ENCODE results near the gene MAPK1.

MAPK1 gene

GRCh38 chr22:21860491-21861039 is 6.9 kb downstream of the MAPK1 start:
- TF ChIP-seq, protein P1, sequence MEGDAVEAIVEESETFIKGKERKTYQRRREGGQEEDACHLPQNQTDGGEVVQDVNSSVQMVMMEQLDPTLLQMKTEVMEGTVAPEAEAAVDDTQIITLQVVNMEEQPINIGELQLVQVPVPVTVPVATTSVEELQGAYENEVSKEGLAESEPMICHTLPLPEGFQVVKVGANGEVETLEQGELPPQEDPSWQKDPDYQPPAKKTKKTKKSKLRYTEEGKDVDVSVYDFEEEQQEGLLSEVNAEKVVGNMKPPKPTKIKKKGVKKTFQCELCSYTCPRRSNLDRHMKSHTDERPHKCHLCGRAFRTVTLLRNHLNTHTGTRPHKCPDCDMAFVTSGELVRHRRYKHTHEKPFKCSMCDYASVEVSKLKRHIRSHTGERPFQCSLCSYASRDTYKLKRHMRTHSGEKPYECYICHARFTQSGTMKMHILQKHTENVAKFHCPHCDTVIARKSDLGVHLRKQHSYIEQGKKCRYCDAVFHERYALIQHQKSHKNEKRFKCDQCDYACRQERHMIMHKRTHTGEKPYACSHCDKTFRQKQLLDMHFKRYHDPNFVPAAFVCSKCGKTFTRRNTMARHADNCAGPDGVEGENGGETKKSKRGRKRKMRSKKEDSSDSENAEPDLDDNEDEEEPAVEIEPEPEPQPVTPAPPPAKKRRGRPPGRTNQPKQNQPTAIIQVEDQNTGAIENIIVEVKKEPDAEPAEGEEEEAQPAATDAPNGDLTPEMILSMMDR (IDR thresholded peaks at IDR 0.05; ENCODE audit: low read depth, low read length), result no peak
- H3K36me3 ChIP-seq, result peaks cover 18% of the 10 kb centered on the region
- no peaks in the 10 kb centered on the region for H3K27me3 ChIP-seq (ENCODE audit: insufficient read depth, low read depth, severe bottlenecking)
- no peak for DNase-seq
- no peak overlapping the region for H3K27ac ChIP-seq
- H3K4me3 ChIP-seq (ENCODE audit: low read depth, low read length), result no peak overlapping the region
- no peaks in the 10 kb centered on the region for H3K9me3 ChIP-seq (ENCODE audit: severe bottlenecking)

DNA sequence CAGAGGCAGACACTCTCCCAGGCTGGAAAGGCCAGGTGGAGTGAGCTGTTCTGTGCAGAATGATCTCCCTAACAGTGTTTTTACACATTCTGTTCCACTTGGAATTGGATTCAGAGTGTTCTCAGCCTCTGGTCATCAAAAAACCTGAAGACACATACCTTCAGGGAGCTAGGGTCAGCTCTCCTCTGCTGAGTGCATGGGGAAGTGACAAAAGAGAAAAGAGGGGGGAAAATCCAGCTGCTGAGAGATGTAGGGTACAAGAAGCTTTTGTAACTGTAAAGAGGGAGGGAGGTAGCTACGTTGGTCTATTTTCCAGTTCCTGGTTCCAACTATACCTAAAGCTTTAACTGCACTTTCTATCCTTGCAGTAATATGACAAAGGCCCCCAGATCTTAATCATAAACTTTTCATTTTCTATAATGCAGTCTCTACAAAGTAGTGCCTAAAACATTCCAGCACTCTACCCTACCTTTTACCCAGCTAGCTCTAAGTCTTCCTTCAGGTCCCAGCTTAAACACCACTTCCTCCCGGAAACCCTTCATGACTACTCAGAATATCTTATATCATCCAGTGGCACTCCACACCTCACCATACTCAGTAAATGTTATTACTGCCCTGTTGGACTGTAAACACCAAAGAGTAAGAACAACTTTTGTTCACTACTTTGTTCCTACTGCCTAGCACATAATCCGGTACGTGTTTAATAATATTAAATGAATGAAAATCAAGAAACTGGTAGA is 9.2 kb downstream of the MAPK1 start:
- TF ChIP-seq, protein P1 (IDR thresholded peaks at IDR 0.05; ENCODE audit: low read depth, low read length), result no peak

DNA sequence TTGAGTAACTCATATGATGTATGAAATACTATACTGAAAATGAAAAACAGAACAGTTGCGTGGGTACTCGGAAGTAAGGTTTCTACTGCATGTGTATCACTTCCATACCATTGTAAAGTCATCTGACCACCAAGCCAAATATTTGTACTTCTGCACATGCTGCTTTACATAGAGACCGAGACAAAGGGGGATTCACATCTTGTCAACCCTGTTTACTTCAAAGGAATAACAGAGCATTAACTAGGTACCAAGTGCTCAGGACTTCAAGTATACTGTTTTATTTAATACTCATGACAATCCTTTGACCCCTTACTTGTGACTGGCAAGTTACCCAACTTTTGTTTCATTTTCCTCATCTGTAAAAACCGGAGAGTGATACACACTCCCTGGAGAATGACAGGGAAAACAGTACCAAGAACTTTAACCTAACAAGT is 9.9 kb downstream of the MAPK1 start:
- Histone ChIP-seq H3K9me3 (ENCODE audit: severe bottlenecking) (no peaks in the 10 kb centered on the region), H3K4me3 (ENCODE audit: low read depth, low read length) (no peak overlapping the region), H3K27ac (no peak overlapping the region), H3K36me3 (peaks cover 15% of the 10 kb centered on the region), H3K27me3 (ENCODE audit: insufficient read depth, low read depth, severe bottlenecking) (no peaks in the 10 kb centered on the region)
- TF ChIP-seq, protein P1 (IDR thresholded peaks at IDR 0.05; ENCODE audit: low read depth, low read length), result no peak
- DNase-seq, result no peak

More for the DNA sequence above, 9.2 kb downstream of the MAPK1 start:
- no peaks in the 10 kb centered on the region for H3K9me3 ChIP-seq (ENCODE audit: severe bottlenecking)
- H3K4me3 ChIP-seq (ENCODE audit: low read depth, low read length), result no peak overlapping the region
- no peak for DNase-seq
- peaks cover 11% of the 10 kb centered on the region for H3K36me3 ChIP-seq
- H3K27me3 ChIP-seq (ENCODE audit: insufficient read depth, low read depth, severe bottlenecking), result no peaks in the 10 kb centered on the region
- no peak overlapping the region for H3K27ac ChIP-seq

DNA sequence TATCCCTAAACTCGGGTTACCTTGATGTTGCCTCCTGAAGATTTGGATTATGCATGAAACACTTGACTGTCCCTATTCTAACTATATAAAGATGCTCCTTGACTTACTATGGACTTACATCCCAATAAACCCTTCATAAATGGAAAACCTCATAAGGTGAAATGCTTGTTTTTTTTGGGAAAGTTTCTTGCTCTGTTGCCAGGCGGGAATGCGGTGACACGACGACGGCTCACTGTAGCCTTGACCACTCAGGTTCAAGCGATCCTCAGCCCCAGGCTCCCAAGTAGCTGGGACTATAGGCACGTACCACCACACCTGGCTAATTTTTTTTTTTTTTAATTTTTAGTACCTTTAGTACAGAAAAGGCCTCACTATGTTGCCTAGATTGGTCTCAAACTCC is 10.6 kb downstream of the MAPK1 start:
- Histone ChIP-seq H3K27me3 (ENCODE audit: insufficient read depth, low read depth, severe bottlenecking) (no peaks in the 10 kb centered on the region), H3K9me3 (ENCODE audit: severe bottlenecking) (no peaks in the 10 kb centered on the region), H3K4me3 (ENCODE audit: low read depth, low read length) (no peak overlapping the region), H3K27ac (no peak overlapping the region), H3K36me3 (peaks cover 15% of the 10 kb centered on the region)
- DNase-seq, result no peak
- TF ChIP-seq, protein P1 (IDR thresholded peaks at IDR 0.05; ENCODE audit: low read depth, low read length), result no peak

GRCh38 chr22:21856197-21856596 is 11.2 kb downstream of the MAPK1 start:
- no peak overlapping the region for H3K4me3 ChIP-seq (ENCODE audit: low read depth, low read length)
- TF ChIP-seq, protein P1 (IDR thresholded peaks at IDR 0.05; ENCODE audit: low read depth, low read length), result no peak
- H3K27me3 ChIP-seq (ENCODE audit: insufficient read depth, low read depth, severe bottlenecking), result no peaks in the 10 kb centered on the region
- no peaks in the 10 kb centered on the region for H3K9me3 ChIP-seq (ENCODE audit: severe bottlenecking)
- H3K27ac ChIP-seq, result no peak overlapping the region
- no peak for DNase-seq
- H3K36me3 ChIP-seq, result peaks cover 13% of the 10 kb centered on the region
